Adipocyte (in vitro differentiated cells): ENCODE results near the gene PSMG3.
A peak's percentile ranks its signal among the peaks of the same experiment; 100 is the strongest.

Source experiments
- DNase-seq: peaks from one replicate; pipeline ENCODE4 v3.0.0-alpha.2; 2015; ENCODE audit warnings: low read depth
- H3K27me3 ChIP-seq: replicated peaks from 2 replicates; pipeline ENCODE4 v1.7.0; 2013; ENCODE audit warnings: mild to moderate bottlenecking, low read length, moderate library complexity; ENCODE audit not compliant: control insufficient read depth, insufficient read depth
- H3K36me3 ChIP-seq: 2 replicates; pipeline ENCODE4 v1.7.0; 2013; ENCODE audit warnings: low read length, mild to moderate bottlenecking, moderate library complexity; ENCODE audit not compliant: control insufficient read depth, insufficient read depth, severe bottlenecking
- H3K4me1 ChIP-seq: 2 replicates; pipeline ENCODE4 v1.7.0; 2013; ENCODE audit warnings: mild to moderate bottlenecking, low read length, moderate library complexity; ENCODE audit not compliant: control insufficient read depth, insufficient read depth
- H3K4me3 ChIP-seq: 2 replicates; pipeline ENCODE4 v1.7.0; 2013; ENCODE audit warnings: mild to moderate bottlenecking, low read length, moderate library complexity
- H3K9ac ChIP-seq: 2 replicates; pipeline ENCODE4 v1.7.0; 2013; ENCODE audit warnings: mild to moderate bottlenecking, low read length, moderate library complexity
- H3K9me3 ChIP-seq: 2 replicates; pipeline ENCODE4 v1.7.0; 2013; ENCODE audit warnings: mild to moderate bottlenecking, low read length, moderate library complexity; ENCODE audit not compliant: control insufficient read depth

PSMG3 gene

GRCh38 chr7:1539882-1540775, 29.7 kb downstream of the PSMG3 start:
- no peak for DNase-seq
- Histone ChIP-seq H3K9me3 (no peaks in the 10 kb centered on the region), H3K27me3 (no peaks in the 10 kb centered on the region), H3K9ac (no peak overlapping the region), H3K4me3 (no peak overlapping the region), H3K36me3 (peaks cover 15% of the 10 kb centered on the region), H3K4me1 (peaks cover 20% of the 10 kb centered on the region)

- Histone ChIP-seq H3K36me3 (peaks cover 15% of the 10 kb centered on the region), H3K27me3 (no peaks in the 10 kb centered on the region), H3K9me3 (no peaks in the 10 kb centered on the region), H3K9ac (peak overlapping the region; percentile 44), H3K4me1 (peaks cover 22% of the 10 kb centered on the region), H3K4me3 (peak overlapping the region; percentile 32)
- no peak for DNase-seq
These were observed 30.5 kb downstream of the PSMG3 start for GRCh38 chr7:1539181-1539881.

GRCh38 chr7:1538544-1539180, 31.2 kb downstream of the PSMG3 start:
- peaks cover 29% of the 10 kb centered on the region for H3K4me1 ChIP-seq
- H3K9me3 ChIP-seq = no peaks in the 10 kb centered on the region
- no peaks in the 10 kb centered on the region for H3K27me3 ChIP-seq
- peak overlapping the region; percentile 44 for H3K9ac ChIP-seq
- H3K4me3 ChIP-seq = peak overlapping the region; percentile 32
- no peak for DNase-seq
- peaks cover 15% of the 10 kb centered on the region for H3K36me3 ChIP-seq

- Histone ChIP-seq H3K27me3 (no peaks in the 10 kb centered on the region), H3K4me1 (peaks cover 37% of the 10 kb centered on the region), H3K9me3 (no peaks in the 10 kb centered on the region), H3K36me3 (peaks cover 15% of the 10 kb centered on the region), H3K4me3 (peak overlapping the region; percentile 78), H3K9ac (peak overlapping the region; percentile 78)
- peak; percentile 89 for DNase-seq
These were observed 32.1 kb downstream of the PSMG3 start for GRCh38 chr7:1537535-1538412.

GRCh38 chr7:1536743-1537534, 32.9 kb downstream of the PSMG3 start:
- Histone ChIP-seq H3K9me3 (no peaks in the 10 kb centered on the region), H3K36me3 (peaks cover 15% of the 10 kb centered on the region), H3K4me1 (peaks cover 44% of the 10 kb centered on the region), H3K27me3 (no peaks in the 10 kb centered on the region), H3K4me3 (peak overlapping the region; percentile 78), H3K9ac (peak overlapping the region; percentile 78)
- peak; percentile 99 for DNase-seq

- Histone ChIP-seq H3K27me3 (no peaks in the 10 kb centered on the region), H3K9me3 (no peaks in the 10 kb centered on the region), H3K36me3 (peaks cover 15% of the 10 kb centered on the region), H3K9ac (peak overlapping the region; percentile 78), H3K4me3 (peak overlapping the region; percentile 78), H3K4me1 (peaks cover 50% of the 10 kb centered on the region)
- no peak for DNase-seq
These were observed 33.4 kb downstream of the PSMG3 start for GRCh38 chr7:1536455-1536742.

GRCh38 chr7:1535701-1536454, 34.0 kb downstream of the PSMG3 start:
- Histone ChIP-seq H3K4me3 (no peak overlapping the region), H3K36me3 (peaks cover 12% of the 10 kb centered on the region), H3K27me3 (no peaks in the 10 kb centered on the region), H3K4me1 (peaks cover 50% of the 10 kb centered on the region), H3K9ac (no peak overlapping the region), H3K9me3 (no peaks in the 10 kb centered on the region)
- no peak for DNase-seq

GRCh38 chr7:1535100-1535458, 34.8 kb downstream of the PSMG3 start:
- no peaks in the 10 kb centered on the region for H3K27me3 ChIP-seq
- H3K9ac ChIP-seq = no peak overlapping the region
- no peak overlapping the region for H3K4me3 ChIP-seq
- H3K36me3 ChIP-seq = peaks cover 6% of the 10 kb centered on the region
- peaks cover 50% of the 10 kb centered on the region for H3K4me1 ChIP-seq
- no peaks in the 10 kb centered on the region for H3K9me3 ChIP-seq
- DNase-seq = no peak

GRCh38 chr7:1534330-1535099, 35.3 kb downstream of the PSMG3 start:
- H3K27me3 ChIP-seq = no peaks in the 10 kb centered on the region
- no peaks in the 10 kb centered on the region for H3K9me3 ChIP-seq
- no peak overlapping the region for H3K4me3 ChIP-seq
- no peak overlapping the region for H3K9ac ChIP-seq
- DNase-seq = no peak
- peaks cover 50% of the 10 kb centered on the region for H3K4me1 ChIP-seq
- H3K36me3 ChIP-seq = peaks cover 3% of the 10 kb centered on the region
